Ovary (tissue), 3 donors: ENCODE results near the gene SRGAP2B.
"Not testable (repeated sequence)": the region's sequence is repeated elsewhere in the genome, so short reads cannot be mapped to it uniquely, and the experiment has no call there.

Experiments
- POLR2A ChIP-seq: fragments of 450-650 bp; IDR thresholded peaks from one replicate; pipeline ENCODE4 v1.6.1; 2017; ENCODE audit warnings: antibody characterized with exemption, mild to moderate bottlenecking, moderate library complexity
- TF ChIP-seq, protein P1 (sequence below), 3 donors: fragments of 450-650 bp in 2 of 3; fragments of 200-600 bp in 1 of 3; IDR thresholded peaks; one replicate each; pipeline versions ENCODE4 v1.5.1 to v1.8.0; 2016 to 2022; ENCODE audit warnings: antibody characterized with exemption in 3 of 3, mild to moderate bottlenecking in 1 of 3
- donor health status: DM: no; HTN: no; CAD: no.

DNA sequence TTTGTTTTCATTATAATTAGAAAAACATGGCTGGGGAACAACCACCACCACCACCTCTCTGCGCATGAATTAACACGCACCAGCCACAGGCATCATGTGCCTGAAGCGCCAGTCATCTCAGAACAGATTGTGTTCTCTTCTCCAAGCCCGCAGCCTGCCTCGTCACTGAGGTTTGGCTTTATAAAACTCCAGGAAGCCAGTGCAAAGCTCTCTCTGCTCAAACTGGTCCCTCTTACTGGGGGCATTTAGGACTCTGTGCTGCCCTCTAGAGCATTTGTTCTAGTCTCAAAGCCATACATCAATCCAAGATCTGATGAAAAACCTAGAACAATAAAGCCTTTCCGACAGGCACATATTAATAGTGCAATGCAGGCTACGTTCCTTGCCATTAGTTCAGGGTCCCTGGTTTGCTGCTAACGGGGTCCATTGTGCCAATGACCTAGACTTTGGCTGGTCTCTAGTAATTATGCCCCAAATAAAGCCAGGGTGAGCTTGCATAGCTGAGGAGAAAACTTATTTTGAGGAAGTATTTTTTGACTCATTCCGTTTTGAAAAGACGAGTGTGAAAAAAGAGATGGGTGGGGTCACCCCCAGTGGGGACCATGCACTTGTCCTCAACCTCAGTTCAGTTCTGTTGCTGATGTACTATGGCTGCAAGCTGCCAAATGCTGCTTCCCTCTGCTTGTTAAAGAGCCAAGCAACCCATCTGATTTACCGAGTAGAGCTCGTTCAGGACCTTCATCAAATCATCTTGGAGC, 181.0 kb downstream of the SRGAP2B start:
- not testable (repeated sequence) for TF ChIP-seq POLR2A
- TF ChIP-seq, protein P1, sequence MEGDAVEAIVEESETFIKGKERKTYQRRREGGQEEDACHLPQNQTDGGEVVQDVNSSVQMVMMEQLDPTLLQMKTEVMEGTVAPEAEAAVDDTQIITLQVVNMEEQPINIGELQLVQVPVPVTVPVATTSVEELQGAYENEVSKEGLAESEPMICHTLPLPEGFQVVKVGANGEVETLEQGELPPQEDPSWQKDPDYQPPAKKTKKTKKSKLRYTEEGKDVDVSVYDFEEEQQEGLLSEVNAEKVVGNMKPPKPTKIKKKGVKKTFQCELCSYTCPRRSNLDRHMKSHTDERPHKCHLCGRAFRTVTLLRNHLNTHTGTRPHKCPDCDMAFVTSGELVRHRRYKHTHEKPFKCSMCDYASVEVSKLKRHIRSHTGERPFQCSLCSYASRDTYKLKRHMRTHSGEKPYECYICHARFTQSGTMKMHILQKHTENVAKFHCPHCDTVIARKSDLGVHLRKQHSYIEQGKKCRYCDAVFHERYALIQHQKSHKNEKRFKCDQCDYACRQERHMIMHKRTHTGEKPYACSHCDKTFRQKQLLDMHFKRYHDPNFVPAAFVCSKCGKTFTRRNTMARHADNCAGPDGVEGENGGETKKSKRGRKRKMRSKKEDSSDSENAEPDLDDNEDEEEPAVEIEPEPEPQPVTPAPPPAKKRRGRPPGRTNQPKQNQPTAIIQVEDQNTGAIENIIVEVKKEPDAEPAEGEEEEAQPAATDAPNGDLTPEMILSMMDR (IDR thresholded peaks at IDR 0.05) = not testable (repeated sequence)
